ENCODE results near the gene PPARG.
A peak's percentile ranks its signal among the peaks of the same experiment; 100 is the strongest.

Gene PPARG

DNA sequence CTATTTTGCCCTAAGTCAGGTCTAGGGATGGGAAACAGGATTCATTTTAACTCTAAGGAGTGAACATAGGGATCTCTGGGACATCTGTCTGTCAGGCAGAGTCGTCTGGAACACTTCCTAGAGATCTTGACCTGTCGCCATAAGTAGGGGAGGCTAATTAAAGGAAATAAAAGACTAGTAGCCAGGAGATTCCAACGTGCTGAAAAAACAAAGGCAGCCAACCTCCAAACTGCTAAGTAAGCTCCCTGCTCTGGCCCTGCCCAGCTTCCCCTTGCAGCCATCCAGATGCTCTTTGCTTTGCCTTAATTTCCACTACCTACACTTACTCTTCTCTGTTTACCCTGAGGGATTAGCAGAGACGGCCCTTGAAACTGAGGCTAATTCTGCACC, 177.0 kb downstream of the PPARG start:
- 53% methylated on average over 4 of the region's 4 CpGs for WGBS
- no peaks in the 10 kb centered on the region for H3K9me3 ChIP-seq (ENCODE audit: control insufficient read depth, low read length)
- H3K4me1 ChIP-seq (ENCODE audit: control insufficient read depth, insufficient read depth, low read depth, low read length), result peaks cover 14% of the 10 kb centered on the region
- peak overlapping the region; percentile 14 for H3K4me2 ChIP-seq (ENCODE audit: low read length, poor library complexity, severe bottlenecking)
- peak overlapping the region; percentile 84 for H3K27ac ChIP-seq (ENCODE audit: low read length, poor library complexity, severe bottlenecking)
- H3K4me3 ChIP-seq (ENCODE audit: insufficient read depth in 1 of 2, low read depth in 1 of 2, low read length in 2 of 2), result no peak overlapping the region
- DNase-seq, result no peak
- no peak overlapping the region for H2AFZ ChIP-seq (ENCODE audit: low read depth, low read length)
- no peak overlapping the region for H3K18ac ChIP-seq (ENCODE audit: low read depth in 1 of 2, low read length in 2 of 2)
- no peak overlapping the region for H3K4ac ChIP-seq (ENCODE audit: low read depth in 1 of 2, low read length in 2 of 2)
- peak overlapping the region; percentile 74 for H2BK5ac ChIP-seq (ENCODE audit: low read depth, low read length, poor library complexity, severe bottlenecking)
- H3K79me1 ChIP-seq (replicated peaks; ENCODE audit: low read length, poor library complexity, severe bottlenecking), result no peaks in the 10 kb centered on the region
- no peak overlapping the region for H3K14ac ChIP-seq (ENCODE audit: low read length in 2 of 2)
- H3K9ac ChIP-seq (ENCODE audit: low read length), result no peak overlapping the region
- H4K91ac ChIP-seq (ENCODE audit: low read length), result no peak overlapping the region
- H3K23ac ChIP-seq (ENCODE audit: low read length in 2 of 2), result no peak overlapping the region
- H3K36me3 ChIP-seq (ENCODE audit: control insufficient read depth in 1 of 2, insufficient read depth in 2 of 2, low read depth in 1 of 2, low read length in 2 of 2), result no peaks in the 10 kb centered on the region
- no peak overlapping the region for H2BK12ac ChIP-seq (ENCODE audit: low read length in 2 of 2)
- no peaks in the 10 kb centered on the region for H3K27me3 ChIP-seq (ENCODE audit: control insufficient read depth in 1 of 2, insufficient read depth in 1 of 2, low read length in 2 of 2)
- H2BK120ac ChIP-seq (ENCODE audit: low read depth, low read length), result no peak overlapping the region
- H2AK5ac ChIP-seq (ENCODE audit: low read length, severe bottlenecking), result no peak overlapping the region
- no peak overlapping the region for H2BK15ac ChIP-seq (ENCODE audit: low read depth, poor library complexity, severe bottlenecking)
- H4K8ac ChIP-seq (ENCODE audit: low read length), result no peak overlapping the region

GRCh38 chr3:12467746-12468145, 178.9 kb downstream of the PPARG start:
- Histone ChIP-seq H3K9ac (ENCODE audit: low read length) (no peak overlapping the region), H3K4ac (ENCODE audit: low read depth in 1 of 2, low read length in 2 of 2) (no peak overlapping the region), H3K4me1 (ENCODE audit: control insufficient read depth, insufficient read depth, low read depth, low read length) (peaks cover 22% of the 10 kb centered on the region), H2BK5ac (ENCODE audit: low read depth, low read length, poor library complexity, severe bottlenecking) (no peak overlapping the region), H2BK12ac (ENCODE audit: low read length in 2 of 2) (no peak overlapping the region), H3K4me2 (ENCODE audit: low read length, poor library complexity, severe bottlenecking) (no peak overlapping the region), H2BK15ac (ENCODE audit: low read depth, poor library complexity, severe bottlenecking) (no peak overlapping the region), H3K18ac (ENCODE audit: low read depth in 1 of 2, low read length in 2 of 2) (no peak overlapping the region), H3K14ac (ENCODE audit: low read length in 2 of 2) (no peak overlapping the region), H3K4me3 (ENCODE audit: insufficient read depth in 1 of 2, low read depth in 1 of 2, low read length in 2 of 2) (no peak overlapping the region), H3K9me3 (ENCODE audit: control insufficient read depth, low read length) (no peaks in the 10 kb centered on the region), H4K8ac (ENCODE audit: low read length) (no peak overlapping the region), H2BK120ac (ENCODE audit: low read depth, low read length) (no peak overlapping the region), H3K23ac (ENCODE audit: low read length in 2 of 2) (no peak overlapping the region), H3K36me3 (ENCODE audit: control insufficient read depth in 1 of 2, insufficient read depth in 2 of 2, low read depth in 1 of 2, low read length in 2 of 2) (no peaks in the 10 kb centered on the region), H3K27ac (ENCODE audit: low read length, poor library complexity, severe bottlenecking) (no peak overlapping the region), H3K79me1 (replicated peaks; ENCODE audit: low read length, poor library complexity, severe bottlenecking) (no peaks in the 10 kb centered on the region), H2AK5ac (ENCODE audit: low read length, severe bottlenecking) (peak overlapping the region; percentile 8), H4K91ac (ENCODE audit: low read length) (no peak overlapping the region), H3K27me3 (ENCODE audit: control insufficient read depth in 1 of 2, insufficient read depth in 1 of 2, low read length in 2 of 2) (no peaks in the 10 kb centered on the region), H2AFZ (ENCODE audit: low read depth, low read length) (no peak overlapping the region)
- WGBS, result 90% methylated on average over 2 of the region's 2 CpGs
- DNase-seq, result no peak

DNA sequence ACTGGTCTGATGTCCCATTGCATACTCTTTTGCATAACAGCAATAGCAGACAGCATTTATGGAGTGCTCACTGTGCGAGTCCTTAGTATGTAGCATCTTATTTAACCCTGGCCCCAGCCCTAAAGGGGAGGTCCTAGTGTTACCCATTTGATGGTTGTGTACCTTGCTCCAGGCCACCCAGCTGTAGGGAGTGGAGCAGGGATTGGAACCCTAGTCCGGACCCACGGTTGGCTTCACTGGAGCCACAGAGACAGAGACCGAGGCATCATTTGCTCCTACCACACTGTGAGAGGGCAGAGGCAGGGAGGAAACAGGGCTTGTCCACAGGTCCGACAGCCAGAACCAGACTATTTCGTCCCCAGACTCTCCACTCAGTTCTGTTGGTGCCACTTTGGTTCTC, 179.4 kb downstream of the PPARG start:
- Histone ChIP-seq H2BK5ac (ENCODE audit: low read depth, low read length, poor library complexity, severe bottlenecking) (no peak overlapping the region), H3K9me3 (ENCODE audit: control insufficient read depth, low read length) (no peaks in the 10 kb centered on the region), H2BK120ac (ENCODE audit: low read depth, low read length) (no peak overlapping the region), H3K23ac (ENCODE audit: low read length in 2 of 2) (no peak overlapping the region), H2AK5ac (ENCODE audit: low read length, severe bottlenecking) (peak overlapping the region; percentile 3), H3K4me3 (ENCODE audit: insufficient read depth in 1 of 2, low read depth in 1 of 2, low read length in 2 of 2) (no peak overlapping the region), H3K4me1 (ENCODE audit: control insufficient read depth, insufficient read depth, low read depth, low read length) (peaks cover 22% of the 10 kb centered on the region), H3K27ac (ENCODE audit: low read length, poor library complexity, severe bottlenecking) (no peak overlapping the region), H2BK12ac (ENCODE audit: low read length in 2 of 2) (no peak overlapping the region), H2BK15ac (ENCODE audit: low read depth, poor library complexity, severe bottlenecking) (no peak overlapping the region), H3K14ac (ENCODE audit: low read length in 2 of 2) (no peak overlapping the region), H4K8ac (ENCODE audit: low read length) (no peak overlapping the region), H3K27me3 (ENCODE audit: control insufficient read depth in 1 of 2, insufficient read depth in 1 of 2, low read length in 2 of 2) (no peaks in the 10 kb centered on the region), H3K79me1 (replicated peaks; ENCODE audit: low read length, poor library complexity, severe bottlenecking) (no peaks in the 10 kb centered on the region), H4K91ac (ENCODE audit: low read length) (no peak overlapping the region), H3K18ac (ENCODE audit: low read depth in 1 of 2, low read length in 2 of 2) (no peak overlapping the region), H3K4ac (ENCODE audit: low read depth in 1 of 2, low read length in 2 of 2) (no peak overlapping the region), H2AFZ (ENCODE audit: low read depth, low read length) (no peak overlapping the region), H3K9ac (ENCODE audit: low read length) (no peak overlapping the region), H3K36me3 (ENCODE audit: control insufficient read depth in 1 of 2, insufficient read depth in 2 of 2, low read depth in 1 of 2, low read length in 2 of 2) (no peaks in the 10 kb centered on the region), H3K4me2 (ENCODE audit: low read length, poor library complexity, severe bottlenecking) (no peak overlapping the region)
- 85% methylated on average over 6 of the region's 6 CpGs for WGBS
- no peak for DNase-seq

DNA sequence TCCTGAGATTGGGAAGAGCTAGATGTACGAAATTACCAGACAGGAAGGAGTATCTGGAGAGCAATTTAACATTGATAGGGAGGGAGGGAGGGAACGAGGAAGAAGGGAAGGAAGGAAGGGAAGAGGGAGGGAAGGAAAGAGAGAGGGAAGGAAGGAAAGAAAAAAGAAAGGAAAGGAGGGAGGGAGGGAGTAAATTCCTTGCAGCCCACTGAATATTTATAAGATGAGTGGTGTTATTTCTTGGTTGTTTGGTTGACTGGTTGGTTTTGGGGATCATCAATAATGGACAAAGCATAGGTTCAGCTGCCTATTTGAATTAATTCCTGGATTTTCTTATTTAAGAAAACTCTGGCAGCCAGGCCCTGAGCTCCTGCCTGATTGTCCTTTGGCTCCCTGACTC, 179.9 kb downstream of the PPARG start:
- H4K91ac ChIP-seq (ENCODE audit: low read length), result no peak overlapping the region
- H2AK5ac ChIP-seq (ENCODE audit: low read length, severe bottlenecking), result no peak overlapping the region
- H2BK12ac ChIP-seq (ENCODE audit: low read length in 2 of 2), result no peak overlapping the region
- H4K8ac ChIP-seq (ENCODE audit: low read length), result no peak overlapping the region
- H2BK120ac ChIP-seq (ENCODE audit: low read depth, low read length), result no peak overlapping the region
- no peak overlapping the region for H3K4me3 ChIP-seq (ENCODE audit: insufficient read depth in 1 of 2, low read depth in 1 of 2, low read length in 2 of 2)
- H2BK15ac ChIP-seq (ENCODE audit: low read depth, poor library complexity, severe bottlenecking), result no peak overlapping the region
- no peaks in the 10 kb centered on the region for H3K36me3 ChIP-seq (ENCODE audit: control insufficient read depth in 1 of 2, insufficient read depth in 2 of 2, low read depth in 1 of 2, low read length in 2 of 2)
- no peak overlapping the region for H3K4ac ChIP-seq (ENCODE audit: low read depth in 1 of 2, low read length in 2 of 2)
- H3K9me3 ChIP-seq (ENCODE audit: control insufficient read depth, low read length), result no peaks in the 10 kb centered on the region
- no peak overlapping the region for H3K23ac ChIP-seq (ENCODE audit: low read length in 2 of 2)
- H3K4me1 ChIP-seq (ENCODE audit: control insufficient read depth, insufficient read depth, low read depth, low read length), result peaks cover 22% of the 10 kb centered on the region
- no peak overlapping the region for H3K18ac ChIP-seq (ENCODE audit: low read depth in 1 of 2, low read length in 2 of 2)
- no peaks in the 10 kb centered on the region for H3K79me1 ChIP-seq (replicated peaks; ENCODE audit: low read length, poor library complexity, severe bottlenecking)
- no peak overlapping the region for H3K9ac ChIP-seq (ENCODE audit: low read length)
- H3K27ac ChIP-seq (ENCODE audit: low read length, poor library complexity, severe bottlenecking), result no peak overlapping the region
- H3K4me2 ChIP-seq (ENCODE audit: low read length, poor library complexity, severe bottlenecking), result no peak overlapping the region
- 77% methylated on average over 2 of the region's 2 CpGs for WGBS
- H2AFZ ChIP-seq (ENCODE audit: low read depth, low read length), result no peak overlapping the region
- no peaks in the 10 kb centered on the region for H3K27me3 ChIP-seq (ENCODE audit: control insufficient read depth in 1 of 2, insufficient read depth in 1 of 2, low read length in 2 of 2)
- no peak for DNase-seq
- no peak overlapping the region for H3K14ac ChIP-seq (ENCODE audit: low read length in 2 of 2)
- H2BK5ac ChIP-seq (ENCODE audit: low read depth, low read length, poor library complexity, severe bottlenecking), result no peak overlapping the region

Measured in mesenchymal stem cell (in vitro differentiated cells and primary cell).